DND-41 (cell line): ENCODE results near the gene ZNF526.

Source experiments
- ATAC-seq: fragments of 200-7000 bp; cut with Tn5 transposase; 3 replicates; pipeline ENCODE4 v1.9.1; 2021; ENCODE audit warnings: low read depth; ENCODE audit not compliant: insufficient read depth
- DNase-seq: peaks from one replicate; pipeline ENCODE4 v3.0.0-alpha.2; 2020
- H2AFZ ChIP-seq: 2 replicates; pipeline ENCODE4 v1.6.0; 2012; ENCODE audit warnings: low read depth, low read length
- H3K27ac ChIP-seq: 2 replicates; pipeline ENCODE4 v1.5.1; 2012; ENCODE audit warnings: low read length, inconsistent platforms
- H3K27me3 ChIP-seq: fragments of 200-600 bp; sonication (generic); 2 replicates; pipeline ENCODE4 v1.6.0; 2012; ENCODE audit warnings: low read length, mild to moderate bottlenecking, inconsistent platforms; ENCODE audit not compliant: insufficient read depth, poor library complexity
- H3K36me3 ChIP-seq: 2 replicates; pipeline ENCODE4 v1.5.1; 2012; ENCODE audit warnings: low read length, inconsistent platforms; ENCODE audit not compliant: insufficient read depth
- H3K4me1 ChIP-seq: 2 replicates; pipeline ENCODE4 v1.5.1; 2012; ENCODE audit warnings: mild to moderate bottlenecking, low read length; ENCODE audit not compliant: insufficient read depth
- H3K4me2 ChIP-seq: 2 replicates; pipeline ENCODE4 v1.6.0; 2012; ENCODE audit warnings: mild to moderate bottlenecking, moderate library complexity, low read length, inconsistent platforms; ENCODE audit not compliant: insufficient read depth
- H3K4me3 ChIP-seq, 2 experiments: fragments of 200-600 bp in 1 of 2; shearing (Covaris generic) in 1 of 2; 2 replicates each; pipeline ENCODE4 v1.5.1; 2012 to 2016; ENCODE audit warnings: inconsistent platforms in 2 of 2, low read length in 2 of 2, mild to moderate bottlenecking in 2 of 2, low read depth in 1 of 2, moderate library complexity in 1 of 2
- H3K79me2 ChIP-seq: 2 replicates; pipeline ENCODE4 v1.6.0; 2012; ENCODE audit warnings: low read length, inconsistent platforms; ENCODE audit not compliant: insufficient read depth
- H3K9ac ChIP-seq: 2 replicates; pipeline ENCODE4 v1.6.0; 2012; ENCODE audit warnings: low read depth, mild to moderate bottlenecking, inconsistent platforms, low read length, moderate library complexity
- H3K9me3 ChIP-seq: 2 replicates; pipeline ENCODE4 v1.5.1; 2012; ENCODE audit warnings: low read length, moderate library complexity, mild to moderate bottlenecking, inconsistent platforms; ENCODE audit not compliant: insufficient read depth, severe bottlenecking
- H4K20me1 ChIP-seq: 2 replicates; pipeline ENCODE4 v1.6.0; 2012; ENCODE audit warnings: low read length; ENCODE audit not compliant: insufficient read depth
- CTCF ChIP-seq: IDR thresholded peaks from 2 replicates; pipeline ENCODE4 v1.5.1; 2012; ENCODE audit warnings: borderline replicate concordance, low read length, moderate library complexity, mild to moderate bottlenecking; ENCODE audit not compliant: poor library complexity, severe bottlenecking; ENCODE audit errors: extremely low read depth
- EZH2 ChIP-seq: IDR thresholded peaks from 3 replicates; pipeline ENCODE4 v1.6.1; 2012; ENCODE audit warnings: borderline replicate concordance, low read depth, mild to moderate bottlenecking, moderate library complexity, low read length, inconsistent platforms; ENCODE audit not compliant: severe bottlenecking

The ZNF526 gene

GRCh38 chr19:42203700-42204099 lies 16.4 kb upstream of the ZNF526 start:
- no peak for DNase-seq
- H3K9ac ChIP-seq: no peak overlapping the region
- H3K4me3 ChIP-seq: no peak overlapping the region
- no peak for ATAC-seq
- no peak for TF ChIP-seq EZH2
- H3K27me3 ChIP-seq: no peaks in the 10 kb centered on the region
- H3K36me3 ChIP-seq: peaks cover 66% of the 10 kb centered on the region
- peaks cover 42% of the 10 kb centered on the region for H3K4me1 ChIP-seq
- H4K20me1 ChIP-seq: peaks cover 14% of the 10 kb centered on the region
- no peak overlapping the region for H3K4me2 ChIP-seq
- no peak overlapping the region for H3K27ac ChIP-seq
- H3K79me2 ChIP-seq: peaks cover 25% of the 10 kb centered on the region
- H3K9me3 ChIP-seq: no peaks in the 10 kb centered on the region
- no peak overlapping the region for H2AFZ ChIP-seq

- no peak overlapping the region for H3K27ac ChIP-seq
- H3K4me2 ChIP-seq: no peak overlapping the region
- no peak for TF ChIP-seq CTCF
- no peak for TF ChIP-seq EZH2
- DNase-seq (no peak), ATAC-seq (no peak)
- H3K27me3 ChIP-seq: no peaks in the 10 kb centered on the region
- H4K20me1 ChIP-seq: peaks cover 11% of the 10 kb centered on the region; the same call in 1 of the 2 replicates
- H3K4me1 ChIP-seq: peaks cover 32% of the 10 kb centered on the region
- H2AFZ ChIP-seq: no peak overlapping the region
- no peaks in the 10 kb centered on the region for H3K9me3 ChIP-seq
- no peak overlapping the region for H3K9ac ChIP-seq
- peaks cover 25% of the 10 kb centered on the region for H3K79me2 ChIP-seq
- H3K36me3 ChIP-seq: peaks cover 73% of the 10 kb centered on the region
- H3K4me3 ChIP-seq: no peak overlapping the region
Observed at GRCh38 chr19:42204664-42205063, 15.4 kb upstream of the ZNF526 start.

- no peaks in the 10 kb centered on the region for H3K27me3 ChIP-seq
- H3K4me3 ChIP-seq: no peak overlapping the region
- no peak overlapping the region; the same call in 1 of the 2 replicates for H3K27ac ChIP-seq
- DNase-seq: no peak
- ATAC-seq: peak; percentile 47
- no peaks in the 10 kb centered on the region for H3K9me3 ChIP-seq
- H3K36me3 ChIP-seq: peaks cover 70% of the 10 kb centered on the region
- H3K4me2 ChIP-seq: no peak overlapping the region
- no peak for TF ChIP-seq EZH2
- TF ChIP-seq CTCF: no peak
- H4K20me1 ChIP-seq: peaks cover 11% of the 10 kb centered on the region; the same call in 1 of the 2 replicates
- no peak overlapping the region for H2AFZ ChIP-seq
- H3K4me1 ChIP-seq: 0 out of 2 replicates have a peak, but pooled peaks cover 9% of the 10 kb centered on the region
- peaks cover 32% of the 10 kb centered on the region for H3K79me2 ChIP-seq
- no peak overlapping the region for H3K9ac ChIP-seq
Observed at GRCh38 chr19:42206871-42207755, 13.0 kb upstream of the ZNF526 start.

- no peak overlapping the region for H3K4me3 ChIP-seq
- peak; percentile 65 for DNase-seq
- H2AFZ ChIP-seq: no peak overlapping the region
- H4K20me1 ChIP-seq: peaks cover 11% of the 10 kb centered on the region; the same call in 1 of the 2 replicates
- H3K9me3 ChIP-seq: no peaks in the 10 kb centered on the region
- H3K79me2 ChIP-seq: peaks cover 34% of the 10 kb centered on the region
- TF ChIP-seq EZH2 (no peak), CTCF (no peak)
- H3K27me3 ChIP-seq: no peaks in the 10 kb centered on the region
- no peak overlapping the region for H3K27ac ChIP-seq
- no peak overlapping the region for H3K9ac ChIP-seq
- no peak overlapping the region for H3K4me2 ChIP-seq
- H3K36me3 ChIP-seq: peaks cover 68% of the 10 kb centered on the region
- 0 out of 2 replicates have a peak, but pooled peaks cover 3% of the 10 kb centered on the region for H3K4me1 ChIP-seq
- ATAC-seq: peak; percentile 87
Observed at GRCh38 chr19:42207767-42208271, 12.3 kb upstream of the ZNF526 start.
